Fibroblast of lung (primary cell): ENCODE results near the gene FCSK.

Source experiments
- CTCF ChIP-seq, 2 donors: IDR thresholded peaks in 1 of 2; conservative IDR thresholded peaks in 1 of 2; 1 replicate in 1 of 2; 2 replicates in 1 of 2; pipeline ENCODE4 v1.5.1; 2011 to 2012; ENCODE audit warnings: low read length in 2 of 2, control low read depth in 1 of 2, inconsistent platforms in 1 of 2, low read depth in 1 of 2, mild to moderate bottlenecking in 1 of 2
- EZH2 ChIP-seq: IDR thresholded peaks from 2 replicates; pipeline ENCODE4 v1.5.1; 2012; ENCODE audit warnings: low read length, control low read depth, mild to moderate bottlenecking; ENCODE audit errors: missing control alignments

- TF ChIP-seq CTCF (conservative IDR thresholded peaks at IDR 0.05 in 1 of 2, IDR thresholded peaks at IDR 0.05 in 1 of 2; ENCODE audit: low read depth in 1 of 2, low read length in 2 of 2) (no peak), EZH2 (no peak)
Observed at GRCh38 chr16:70522216-70523075, 68.1 kb downstream of the FCSK start.
